ENCODE measurements around the gene MYH4.

DNA sequence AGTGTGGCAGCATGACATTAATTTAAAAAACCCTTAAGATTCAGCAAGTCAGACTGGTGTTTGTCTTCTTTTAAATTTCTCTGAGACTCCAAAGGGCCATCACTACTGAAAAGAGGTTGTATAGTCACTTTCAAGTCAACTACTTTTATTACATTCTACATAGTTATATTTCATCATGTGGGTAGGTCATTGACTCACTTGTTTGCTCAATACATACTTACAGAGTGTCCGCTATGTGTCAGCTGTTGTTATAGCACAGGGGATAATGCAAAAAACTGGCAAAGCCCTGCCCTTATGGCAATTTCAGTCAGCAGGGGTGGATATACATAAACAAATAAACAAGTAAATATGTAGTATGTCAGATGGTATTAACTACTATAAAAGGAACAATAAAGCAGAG is 2.5 kb upstream of the MYH4 start:
- TF ChIP-seq TAF1 (IDR thresholded peaks at IDR 0.05; ENCODE audit: borderline replicate concordance, insufficient read depth, low read length): no peak
- no peak for TF ChIP-seq POLR2AphosphoS5 (IDR thresholded peaks at IDR 0.05; ENCODE audit: low read depth, low read length)
- TF ChIP-seq, protein P1, sequence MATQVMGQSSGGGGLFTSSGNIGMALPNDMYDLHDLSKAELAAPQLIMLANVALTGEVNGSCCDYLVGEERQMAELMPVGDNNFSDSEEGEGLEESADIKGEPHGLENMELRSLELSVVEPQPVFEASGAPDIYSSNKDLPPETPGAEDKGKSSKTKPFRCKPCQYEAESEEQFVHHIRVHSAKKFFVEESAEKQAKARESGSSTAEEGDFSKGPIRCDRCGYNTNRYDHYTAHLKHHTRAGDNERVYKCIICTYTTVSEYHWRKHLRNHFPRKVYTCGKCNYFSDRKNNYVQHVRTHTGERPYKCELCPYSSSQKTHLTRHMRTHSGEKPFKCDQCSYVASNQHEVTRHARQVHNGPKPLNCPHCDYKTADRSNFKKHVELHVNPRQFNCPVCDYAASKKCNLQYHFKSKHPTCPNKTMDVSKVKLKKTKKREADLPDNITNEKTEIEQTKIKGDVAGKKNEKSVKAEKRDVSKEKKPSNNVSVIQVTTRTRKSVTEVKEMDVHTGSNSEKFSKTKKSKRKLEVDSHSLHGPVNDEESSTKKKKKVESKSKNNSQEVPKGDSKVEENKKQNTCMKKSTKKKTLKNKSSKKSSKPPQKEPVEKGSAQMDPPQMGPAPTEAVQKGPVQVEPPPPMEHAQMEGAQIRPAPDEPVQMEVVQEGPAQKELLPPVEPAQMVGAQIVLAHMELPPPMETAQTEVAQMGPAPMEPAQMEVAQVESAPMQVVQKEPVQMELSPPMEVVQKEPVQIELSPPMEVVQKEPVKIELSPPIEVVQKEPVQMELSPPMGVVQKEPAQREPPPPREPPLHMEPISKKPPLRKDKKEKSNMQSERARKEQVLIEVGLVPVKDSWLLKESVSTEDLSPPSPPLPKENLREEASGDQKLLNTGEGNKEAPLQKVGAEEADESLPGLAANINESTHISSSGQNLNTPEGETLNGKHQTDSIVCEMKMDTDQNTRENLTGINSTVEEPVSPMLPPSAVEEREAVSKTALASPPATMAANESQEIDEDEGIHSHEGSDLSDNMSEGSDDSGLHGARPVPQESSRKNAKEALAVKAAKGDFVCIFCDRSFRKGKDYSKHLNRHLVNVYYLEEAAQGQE (IDR thresholded peaks at IDR 0.05; ENCODE audit: insufficient read depth in 1 of 2, low read depth in 2 of 2, low read length in 2 of 2): no peak
- TF ChIP-seq SIN3A (IDR thresholded peaks at IDR 0.05; ENCODE audit: borderline replicate concordance, insufficient read depth, low read length): no peak
- TF ChIP-seq FOXP2 (optimal IDR thresholded peaks at IDR 0.05; ENCODE audit: borderline replicate concordance, extremely low read depth, extremely low read length, insufficient read depth): no peak
